GM21528 (cell line): ENCODE measurements around the gene TMEM245.
A peak's percentile ranks its signal among the peaks of the same experiment; 100 is the strongest.
"Not testable (repeated sequence)": the region's sequence is repeated elsewhere in the genome, so short reads cannot be mapped to it uniquely, and the experiment has no call there.

Source experiments
- ATAC-seq: cut with Tn5 transposase; IDR thresholded peaks from one replicate; pipeline ENCODE4 v1.9.1; 2021; ENCODE audit warnings: mild to moderate bottlenecking, moderate library complexity; ENCODE audit not compliant: unreplicated experiment, low FRiP score

Gene TMEM245

GRCh38 chr9:109134167-109134578, 14.4 kb upstream of the TMEM245 start:
- ATAC-seq, result no peak

DNA sequence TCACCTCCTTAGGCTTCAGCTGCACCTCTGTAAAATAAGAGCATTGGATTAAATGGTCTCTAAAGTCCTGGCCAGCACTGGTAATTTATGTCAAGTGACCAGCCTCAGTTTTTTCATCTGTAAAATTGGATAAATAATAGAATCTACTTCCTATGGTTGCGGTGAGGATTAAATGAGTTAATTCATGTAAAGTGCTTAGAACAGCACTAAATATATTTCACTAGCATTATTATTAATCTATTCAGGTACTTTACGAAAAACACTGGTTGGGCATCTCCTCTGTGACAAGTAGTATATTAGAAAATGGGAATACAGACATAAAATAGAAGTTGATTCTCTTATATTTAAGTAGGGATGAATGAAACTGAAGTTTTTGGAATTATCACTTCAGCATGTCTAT, 13.8 kb upstream of the TMEM245 start:
- ATAC-seq, result no peak

GRCh38 chr9:109132567-109133021, 12.8 kb upstream of the TMEM245 start:
- ATAC-seq, result no peak

DNA sequence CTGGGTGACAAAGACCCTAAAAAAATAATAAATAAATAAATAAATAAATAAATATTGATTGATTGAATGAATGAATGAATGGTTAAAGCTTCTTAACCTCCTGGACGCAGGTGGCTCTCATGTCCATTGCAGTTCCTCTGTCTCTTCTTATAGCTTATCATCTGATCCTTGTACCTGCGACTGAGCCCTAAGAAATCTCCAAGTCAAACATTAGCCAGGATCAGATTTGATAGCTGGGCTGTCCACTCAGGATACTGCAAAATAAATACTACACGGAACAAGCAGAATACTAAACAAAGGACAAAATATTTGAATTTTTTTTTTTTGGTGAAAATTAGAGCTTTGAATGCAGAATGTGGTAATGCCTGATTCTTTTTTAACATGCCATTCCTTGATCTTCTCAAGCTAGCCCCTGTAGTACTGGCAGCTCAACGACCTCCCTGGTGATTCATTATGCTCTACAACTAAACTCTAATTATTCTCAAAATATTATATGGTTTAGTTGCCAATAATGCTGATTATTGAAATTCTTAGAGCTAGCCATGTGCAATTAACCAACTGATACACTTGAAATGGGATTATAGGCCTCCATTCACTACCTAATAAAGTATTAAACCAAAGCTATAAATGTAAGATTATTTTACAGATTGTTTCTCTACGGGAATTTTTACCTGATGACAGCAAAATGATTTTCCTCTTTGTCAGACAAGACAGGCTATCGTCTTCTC, 9.9 kb upstream of the TMEM245 start:
- ATAC-seq, result no peak

- not testable (repeated sequence) for ATAC-seq
Observed at GRCh38 chr9:109126671-109127070, 6.9 kb upstream of the TMEM245 start.

- no peak for ATAC-seq
Observed at GRCh38 chr9:109124121-109124520, 4.4 kb upstream of the TMEM245 start.

DNA sequence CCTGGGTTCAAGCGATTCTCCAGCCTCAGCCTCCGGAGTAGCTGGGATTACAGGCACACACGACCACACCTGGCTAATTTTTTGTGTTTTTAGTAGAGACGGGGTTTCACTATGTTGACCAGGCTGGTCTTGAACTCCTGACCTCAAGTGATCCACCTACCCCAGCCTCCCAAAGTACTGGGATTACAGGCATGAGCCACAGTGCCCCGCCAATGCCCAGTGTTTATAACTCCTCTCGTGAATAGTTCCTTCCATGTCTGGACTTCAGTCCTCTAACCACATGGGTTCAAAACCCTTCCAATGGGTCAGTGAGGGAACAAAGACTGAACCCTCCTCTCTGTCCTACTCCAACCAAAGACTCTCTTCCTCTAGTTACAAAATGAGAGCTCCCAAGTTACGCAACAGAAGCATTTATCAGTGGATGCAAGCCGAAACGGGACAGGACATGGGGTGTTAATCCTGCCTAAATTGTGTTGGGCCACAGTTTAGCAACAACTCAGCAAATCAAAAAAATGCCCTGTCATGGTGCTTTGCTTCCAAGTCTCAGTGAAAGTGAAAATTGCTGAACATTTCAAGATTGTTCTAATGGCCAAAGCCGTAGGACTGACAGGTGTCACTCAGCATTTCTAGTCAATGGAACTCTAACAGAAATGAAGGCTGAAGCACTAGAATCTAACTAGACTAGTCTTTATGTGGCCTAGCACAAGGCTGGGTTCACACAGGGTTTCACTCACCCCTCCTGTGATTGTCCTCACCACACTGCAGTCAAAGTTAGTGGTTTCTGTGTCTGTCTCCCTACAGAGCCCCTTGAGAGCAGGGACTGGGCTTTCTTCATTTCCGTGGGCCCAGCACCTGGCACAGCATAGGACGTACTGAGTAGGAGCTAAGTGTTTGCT, 3.2 kb upstream of the TMEM245 start:
- no peak for ATAC-seq

GRCh38 chr9:109121232-109121796, 1.6 kb upstream of the TMEM245 start:
- ATAC-seq, result no peak

GRCh38 chr9:109120204-109120789, 550 bp upstream of the TMEM245 start:
- no peak for ATAC-seq

DNA sequence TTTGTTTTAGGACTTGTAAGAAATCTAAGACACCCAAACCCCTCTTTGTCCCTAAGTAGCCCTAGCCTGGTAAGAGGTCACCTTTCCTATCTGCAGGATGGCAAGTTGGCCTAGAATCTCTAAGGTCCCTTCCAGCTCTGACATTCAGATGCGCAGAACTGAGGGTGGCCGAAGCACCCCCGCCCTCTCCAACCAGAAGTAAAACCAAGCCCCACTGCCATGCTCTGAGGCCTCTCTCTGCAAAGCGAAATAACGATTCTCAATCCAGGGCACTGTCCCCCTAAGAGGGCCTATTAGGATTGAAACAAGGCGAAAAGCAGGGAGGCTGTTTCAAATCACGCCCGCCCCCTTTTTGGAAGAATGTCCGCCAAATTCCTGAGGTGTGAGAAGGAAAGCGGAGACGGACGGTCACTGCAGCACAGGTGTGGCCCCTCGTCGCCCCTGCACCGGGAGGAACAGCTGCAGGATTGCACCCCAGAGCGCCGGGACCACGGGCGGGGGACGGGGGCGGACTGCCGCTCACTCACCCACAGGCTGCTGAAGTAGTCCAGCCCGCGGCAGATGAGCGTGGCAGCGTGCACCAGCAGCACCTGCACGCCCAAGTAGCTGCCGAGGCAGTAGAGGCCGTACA, 824 bp downstream of the TMEM245 start:
- ATAC-seq, result no peak

DNA sequence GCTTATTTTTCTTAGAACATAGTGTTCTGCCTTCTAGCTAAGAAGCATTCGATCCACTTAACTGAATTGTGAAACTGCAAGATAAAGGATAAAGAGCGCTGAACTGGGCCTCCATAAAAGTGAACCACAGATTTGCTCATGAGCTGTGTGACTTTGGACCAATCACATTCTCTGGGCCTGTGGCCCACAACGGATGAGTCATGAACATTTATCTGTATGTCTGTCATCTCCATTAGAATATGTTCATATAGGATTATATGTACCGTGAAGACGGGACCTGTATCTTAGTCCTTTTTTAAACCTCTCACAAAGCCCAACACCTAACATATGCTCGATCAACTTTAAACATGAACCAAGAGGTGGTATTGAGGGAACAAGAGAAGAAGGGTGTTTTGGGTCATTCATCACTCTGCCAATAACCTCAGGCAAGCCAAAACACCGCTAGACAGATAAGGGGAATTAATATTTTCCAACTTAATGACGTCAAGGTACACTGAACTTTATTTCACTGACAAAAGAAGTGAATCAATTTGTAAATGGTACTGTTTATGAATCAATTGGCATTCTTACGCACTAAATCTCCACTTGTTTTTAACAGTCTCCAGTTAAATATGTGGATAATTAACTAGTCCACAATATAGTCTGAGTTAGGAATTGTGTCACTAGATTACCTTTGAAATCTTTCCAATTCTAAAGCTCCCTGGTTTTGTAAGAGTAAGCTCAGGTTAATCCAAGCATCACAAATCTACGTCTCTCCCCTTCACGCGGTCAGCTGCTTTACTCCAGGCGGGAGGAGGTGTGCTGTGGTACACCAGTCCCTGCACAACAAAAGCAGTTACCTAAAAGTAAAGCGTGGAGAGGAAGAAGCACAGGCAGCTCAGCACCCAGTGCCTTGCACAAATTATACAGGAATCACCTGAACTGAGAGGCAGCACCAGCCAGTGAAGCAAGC, 1.6 kb downstream of the TMEM245 start:
- no peak for ATAC-seq

DNA sequence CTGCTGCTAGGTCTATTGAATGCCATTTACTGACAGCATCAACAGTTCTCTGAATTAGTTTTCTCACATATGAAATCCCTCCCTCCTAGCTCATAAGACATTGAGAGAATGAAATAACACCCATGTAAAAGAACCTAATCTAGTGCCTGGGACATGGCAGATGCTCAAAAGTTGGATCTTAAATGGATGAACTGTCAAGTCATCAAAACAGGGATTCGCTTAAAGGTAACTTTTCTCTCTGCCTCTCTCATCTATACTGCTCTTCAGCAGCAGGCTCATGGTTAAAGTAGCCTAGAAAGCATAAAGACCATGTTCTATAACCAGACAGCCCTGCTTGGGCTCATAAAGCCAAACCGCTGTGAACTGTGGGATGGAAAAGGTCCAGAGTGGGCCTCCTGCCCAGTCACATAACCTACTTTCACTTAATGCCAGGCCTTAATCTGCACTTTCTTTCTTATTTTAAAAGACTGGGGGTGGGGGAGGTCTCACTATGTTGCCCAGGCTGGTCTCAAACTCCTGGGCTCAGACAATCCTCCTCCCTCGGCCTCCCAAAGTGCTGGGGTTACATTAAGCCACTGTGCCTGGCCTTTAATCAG, 3.7 kb downstream of the TMEM245 start:
- no peak for ATAC-seq

DNA sequence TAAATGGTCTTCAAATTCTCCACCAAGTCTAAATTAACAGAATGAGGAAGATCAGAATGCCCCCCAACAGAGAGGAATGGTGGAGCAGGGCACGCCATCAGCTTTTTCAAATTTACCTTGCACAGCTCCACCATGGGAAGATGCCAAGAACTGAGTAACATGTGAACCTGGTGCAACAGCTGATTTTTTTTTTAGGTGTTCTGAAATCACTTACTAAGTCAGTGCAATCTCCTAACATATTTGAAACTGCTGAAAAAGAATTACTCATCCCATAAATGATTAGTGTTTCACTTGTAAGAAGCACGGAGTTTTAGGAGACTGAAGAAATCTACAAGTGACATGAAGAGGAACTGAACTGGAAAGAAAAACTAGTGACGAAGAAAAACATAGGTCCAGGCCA, 5.1 kb downstream of the TMEM245 start:
- no peak for ATAC-seq

GRCh38 chr9:109113892-109114609, 5.7 kb downstream of the TMEM245 start:
- no peak for ATAC-seq

DNA sequence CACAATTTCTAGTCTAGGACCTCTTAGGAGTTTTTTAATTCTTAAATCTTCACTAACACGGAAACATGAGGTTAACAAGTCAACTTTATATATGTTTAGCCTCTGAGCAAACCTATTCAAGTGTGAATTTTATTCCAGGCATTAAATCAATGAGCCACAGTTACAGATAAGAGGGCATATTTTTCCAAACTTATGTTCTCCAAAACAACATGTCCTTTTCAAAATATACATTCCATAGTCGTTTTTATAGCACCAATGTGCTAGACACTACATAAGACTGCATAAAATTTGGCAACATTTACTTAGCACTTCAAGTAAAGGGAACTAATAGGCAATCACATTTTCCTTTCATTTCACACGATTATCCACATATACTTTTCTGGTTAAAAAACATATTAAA, 6.5 kb downstream of the TMEM245 start:
- no peak for ATAC-seq

DNA sequence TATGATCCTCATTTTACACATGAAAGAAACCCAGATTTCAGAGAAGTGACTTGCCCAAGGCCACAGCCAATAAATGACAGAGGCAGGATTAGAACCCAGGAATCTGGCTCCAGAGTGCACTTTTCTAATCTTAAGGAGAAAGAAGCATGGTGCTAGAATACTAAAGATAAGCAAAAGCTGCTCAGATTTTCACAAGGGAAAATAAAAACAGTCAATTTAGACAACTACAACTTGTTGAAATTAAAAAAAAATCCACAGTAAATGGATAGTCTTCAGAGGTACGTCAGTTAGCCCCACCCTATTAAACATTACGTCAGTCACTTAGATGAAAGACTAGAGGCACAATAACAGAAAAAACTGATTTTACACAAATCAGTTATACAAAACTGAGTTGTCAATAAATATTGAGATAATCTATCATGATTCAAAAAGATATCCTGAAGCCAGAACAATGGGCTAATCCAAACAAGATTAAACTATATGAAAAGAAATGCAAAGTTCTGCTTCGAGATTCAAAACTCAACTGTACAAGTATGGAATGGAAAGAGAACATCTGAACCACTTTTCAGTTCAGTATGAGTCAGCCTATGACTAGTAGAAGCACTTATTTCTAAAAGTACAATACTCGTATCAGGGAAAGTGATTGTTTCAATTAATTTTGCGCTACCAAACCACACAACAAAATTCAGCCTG, 9.3 kb downstream of the TMEM245 start:
- ATAC-seq, result peak; percentile 61

DNA sequence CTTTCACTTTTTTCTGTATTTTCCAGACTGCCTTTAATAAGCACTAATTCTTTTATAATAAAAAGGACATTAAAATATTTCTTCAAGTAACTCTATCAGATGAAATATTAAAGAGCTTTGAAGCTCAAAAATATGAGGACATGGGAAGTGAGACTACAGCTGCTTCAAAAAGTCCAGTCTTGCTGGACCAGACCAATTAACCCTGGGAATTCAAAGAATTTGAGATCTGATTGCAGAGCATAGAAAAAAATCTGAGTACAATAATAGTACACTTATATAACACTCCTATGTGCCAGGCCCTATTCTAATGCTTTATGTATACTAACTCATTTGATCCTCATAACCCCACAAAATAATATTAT, 9.8 kb downstream of the TMEM245 start:
- no peak for ATAC-seq

- no peak for ATAC-seq
Observed at GRCh38 chr9:109108318-109108717, 11.4 kb downstream of the TMEM245 start.
